Measurements from ENCODE around the gene RSPH9. TPM values are rescaled to one million over a fixed set of nuclear protein-coding genes. Genes with fewer than 3 reads are reported as not detected.
"Not testable (repeated sequence)": the region's sequence is repeated elsewhere in the genome, so short reads cannot be mapped to it uniquely, and the experiment has no call there.

RSPH9 gene
- polyA plus RNA-seq, 3 donors: 0.05 to 0.52 (median 0.13) TPM

- H3K9ac ChIP-seq (ENCODE audit: insufficient read depth, low read length, poor library complexity, severe bottlenecking): no peak overlapping the region
- peaks cover 27% of the 10 kb centered on the region for H3K4me1 Mint-ChIP-seq
- H4K20me1 ChIP-seq (ENCODE audit: insufficient read depth, low read length): no peaks in the 10 kb centered on the region
- H3K27ac Mint-ChIP-seq: no peak overlapping the region
- no peaks in the 10 kb centered on the region for H3K9me3 ChIP-seq (replicated peaks in 1 of 2; ENCODE audit: control insufficient read depth in 1 of 2, insufficient read depth in 1 of 2, low read length in 2 of 2)
- no peaks in the 10 kb centered on the region for H3K36me3 Mint-ChIP-seq
- H3K4me1 ChIP-seq (ENCODE audit: control insufficient read depth in 1 of 2, insufficient read depth in 2 of 2, low read length in 2 of 2): peaks cover 18 to 31% of the 10 kb centered on the region in 2 donors
- no peak for TF ChIP-seq CTCF (IDR thresholded peaks at IDR 0.05)
- 74% methylated on average over 5 of the region's 7 CpGs for WGBS (ENCODE audit: insufficient coverage)
- H3K4me3 ChIP-seq (replicated peaks in 1 of 3; ENCODE audit: low read depth in 2 of 3, low read length in 3 of 3): no peak overlapping the region
- intact Hi-C loops (cut with micrococcal nuclease): no loop called here
- H3K27me3 ChIP-seq (ENCODE audit: control insufficient read depth in 2 of 2, insufficient read depth in 2 of 2, low read length in 2 of 2): peaks cover 0 to 4% of the 10 kb centered on the region in 2 donors
- no peaks in the 10 kb centered on the region for H3K36me3 ChIP-seq (replicated peaks in 1 of 2; ENCODE audit: control insufficient read depth in 1 of 2, insufficient read depth in 2 of 2, low read length in 2 of 2)
- H3K4me3 Mint-ChIP-seq: no peak overlapping the region
- H3K27me3 Mint-ChIP-seq (ENCODE audit: low read depth in 3 of 3): peaks cover 7 to 24% (median 22%) of the 10 kb centered on the region in 3 donors
- H3K9me3 Mint-ChIP-seq: peaks cover 0 to 4% (median 0%) of the 10 kb centered on the region in 7 donors
- H3K4me2 ChIP-seq (replicated peaks; ENCODE audit: extremely low read depth, low read length, poor library complexity, severe bottlenecking): no peak overlapping the region
- H2AFZ ChIP-seq (ENCODE audit: insufficient read depth, low read depth, low read length, poor library complexity, severe bottlenecking): no peak overlapping the region
- no peak for DNase-seq
- no peak overlapping the region for H3K27ac ChIP-seq (ENCODE audit: low read depth in 1 of 2, low read length in 2 of 2)
- H3K79me2 ChIP-seq (ENCODE audit: insufficient read depth, low read length): no peaks in the 10 kb centered on the region
Measured at GRCh38 chr6:43699564-43700186, 54.8 kb downstream of the RSPH9 start.

GRCh38 chr6:43700939-43701560 lies 56.2 kb downstream of the RSPH9 start:
- Mint-ChIP-seq H3K27me3 (ENCODE audit: low read depth in 3 of 3) (peaks cover 7 to 25% (median 20%) of the 10 kb centered on the region in 3 donors), H3K27ac (peak overlapping the region in 3 of 7 donors; percentile 40 to 73 (median 58)), H3K4me1 (peaks cover 39% of the 10 kb centered on the region)
- intact Hi-C loops (cut with micrococcal nuclease); H3K4me2 ChIP-seq (replicated peaks; ENCODE audit: extremely low read depth, low read length, poor library complexity, severe bottlenecking); H3K4me3 ChIP-seq (replicated peaks in 1 of 3; ENCODE audit: low read depth in 2 of 3, low read length in 3 of 3); H3K36me3 Mint-ChIP-seq; H3K9ac ChIP-seq (ENCODE audit: insufficient read depth, low read length, poor library complexity, severe bottlenecking); H3K27ac ChIP-seq (ENCODE audit: low read depth in 1 of 2, low read length in 2 of 2); H3K36me3 ChIP-seq (replicated peaks in 1 of 2; ENCODE audit: control insufficient read depth in 1 of 2, insufficient read depth in 2 of 2, low read length in 2 of 2); H3K4me3 Mint-ChIP-seq; H2AFZ ChIP-seq (ENCODE audit: insufficient read depth, low read depth, low read length, poor library complexity, severe bottlenecking); H3K27me3 ChIP-seq (ENCODE audit: control insufficient read depth in 2 of 2, insufficient read depth in 2 of 2, low read length in 2 of 2); H3K79me2 ChIP-seq (ENCODE audit: insufficient read depth, low read length); H3K9me3 ChIP-seq (replicated peaks in 1 of 2; ENCODE audit: control insufficient read depth in 1 of 2, insufficient read depth in 1 of 2, low read length in 2 of 2); H3K9me3 Mint-ChIP-seq; H4K20me1 ChIP-seq (ENCODE audit: insufficient read depth, low read length): not testable (repeated sequence)
- H3K4me1 ChIP-seq (ENCODE audit: control insufficient read depth in 1 of 2, insufficient read depth in 2 of 2, low read length in 2 of 2): peaks cover 26 to 43% of the 10 kb centered on the region in 2 donors
- 55% methylated on average over 4 of the region's 10 CpGs for WGBS (ENCODE audit: insufficient coverage)
- peak in 1 of 3 donors; percentile 57 for DNase-seq
